Right cardiac atrium (tissue), 5 donors: Measurements from ENCODE around the gene CEP112. TPM values are rescaled to one million over a fixed set of nuclear protein-coding genes. Genes with fewer than 3 reads are reported as not detected.
"Not testable (repeated sequence)": the region's sequence is repeated elsewhere in the genome, so short reads cannot be mapped to it uniquely, and the experiment has no call there.

Experiments used
- ATAC-seq, 2 donors: fragments of 200-7000 bp; cut with Tn5 transposase; one replicate each; pipeline versions ENCODE4 v1.8.0 to v1.9.1; 2020; ENCODE audit warnings: moderate library complexity in 2 of 2, mild to moderate bottlenecking in 1 of 2
- DNase-seq, 3 donors: peaks; one replicate each; pipeline ENCODE4 v3.0.0-alpha.2; 2020
- H3K27ac ChIP-seq: one replicate; pipeline ENCODE4 v1.5.1; 2013; ENCODE audit warnings: mild to moderate bottlenecking, low read length, control low read depth, moderate library complexity
- H3K27me3 ChIP-seq: one replicate; pipeline ENCODE4 v1.6.1; 2013; ENCODE audit not compliant: control insufficient read depth, insufficient read depth
- H3K4me1 ChIP-seq: one replicate; pipeline ENCODE4 v1.6.1; 2013; ENCODE audit warnings: low read length; ENCODE audit not compliant: control insufficient read depth, insufficient read depth
- H3K4me3 ChIP-seq: one replicate; pipeline ENCODE4 v1.5.1; 2013; ENCODE audit warnings: low read length, control low read depth
- H3K9me3 ChIP-seq: one replicate; pipeline ENCODE4 v1.6.1; 2013; ENCODE audit warnings: low read length; ENCODE audit not compliant: control insufficient read depth
- WGBS: extraction: QIAGEN DNeasy Blood & Tissue Kit; methylation state at CpG from one replicate; pipeline ENCODE4 v1.1.7; 2013; 5-methylcytosine and 5-hydroxymethylcytosine counted together
- intact Hi-C, 4 donors: fragments of 100-400 bp; cut with DNase I; formaldehyde crosslinking; loops; one replicate each; pipeline versions ENCODE4 v1.11.0 to v1.14.0; 2022 to 2023
- polyA plus RNA-seq: library from polyadenylated mRNA; stranded (reverse); fragments of 200-250 nt; gene quantifications from one replicate; pipeline ENCODE4 v1.2.3, GENCODE V29; 2013
- total RNA-seq, 4 donors: library from RNA; stranded (reverse); fragmentation: NEBNext Ultra II Directional; extraction: Animal tissue kit (Norgen Biotek cat#: 25700); gene quantifications; one replicate each; pipeline ENCODE4 v1.2.1, GENCODE V29; 2021
- donor health status: healthy with polysubstance abuse.
- donor health status: DM: no; HTN: yes; CAD: no.
- donor health status: DM: no; HTN: no; CAD: no.
- donor health status: DM: no; HTN: yes; CAD: no; lungs with severe emphysema.
- donor health status: DM: yes; HTN: yes; CAD: no.

CEP112 gene
- total and polyA plus RNA-seq, 5 donors, result 11.1 to 23.1 (median 18.0) TPM

- no peak for ATAC-seq
- H3K27ac ChIP-seq, result no peak overlapping the region
- 40% methylated on average over 1 of the region's 1 CpG for whole genome bisulfite sequencing
- intact Hi-C loops, result loop anchor here in 1 of 4 donors (10.0 kb wide), 1 partner anchor 901 kb away; no protein-coding TSS in a partner anchor
- DNase-seq, result no peak
- H3K4me1 ChIP-seq, result no peaks in the 10 kb centered on the region
- no peaks in the 10 kb centered on the region for H3K27me3 ChIP-seq
- no peaks in the 10 kb centered on the region for H3K9me3 ChIP-seq
- no peak overlapping the region for H3K4me3 ChIP-seq
Observed at GRCh38 chr17:66175892-66176291, 16.0 kb downstream of the CEP112 start.

- WGBS, result 43% methylated on average over 2 of the region's 2 CpGs
- Histone ChIP-seq H3K9me3 (no peaks in the 10 kb centered on the region), H3K4me1 (no peaks in the 10 kb centered on the region), H3K27me3 (no peaks in the 10 kb centered on the region), H3K4me3 (no peak overlapping the region), H3K27ac (no peak overlapping the region)
- intact Hi-C loops, result loop anchor here in 1 of 4 donors (10.0 kb wide), 1 partner anchor 898 kb away; no protein-coding TSS in a partner anchor
- no peak for ATAC-seq
- DNase-seq, result no peak
Observed at GRCh38 chr17:66172691-66173223, 19.2 kb downstream of the CEP112 start.

DNA sequence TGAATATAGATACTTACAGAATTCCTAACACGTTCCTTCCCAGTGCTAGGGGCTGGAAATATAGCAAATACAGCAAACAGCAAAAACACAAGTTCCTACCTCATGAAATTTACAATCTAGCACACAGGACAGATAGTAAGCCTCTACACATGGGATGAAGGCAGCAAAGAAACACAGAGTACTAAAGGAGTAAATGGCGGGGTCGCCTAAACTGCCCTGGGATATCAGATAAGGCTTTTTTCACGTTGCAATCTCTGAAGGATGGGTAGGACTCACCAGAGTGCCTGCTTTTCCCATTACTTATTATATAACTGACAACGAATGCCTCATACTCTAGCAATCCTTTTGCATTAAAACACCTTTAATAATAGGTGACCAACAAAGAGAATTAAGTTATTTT is 19.8 kb downstream of the CEP112 start:
- 58% methylated on average over 5 of the region's 5 CpGs for WGBS
- intact Hi-C loops, result loop anchor here in 1 of 4 donors (10.0 kb wide), 1 partner anchor 897 kb away; no protein-coding TSS in a partner anchor
- H3K27ac ChIP-seq, result peak overlapping the region; percentile 68
- no peaks in the 10 kb centered on the region for H3K4me1 ChIP-seq
- ATAC-seq (no peak), DNase-seq (no peak)
- no peaks in the 10 kb centered on the region for H3K9me3 ChIP-seq
- H3K27me3 ChIP-seq, result no peaks in the 10 kb centered on the region
- H3K4me3 ChIP-seq, result no peak overlapping the region

DNA sequence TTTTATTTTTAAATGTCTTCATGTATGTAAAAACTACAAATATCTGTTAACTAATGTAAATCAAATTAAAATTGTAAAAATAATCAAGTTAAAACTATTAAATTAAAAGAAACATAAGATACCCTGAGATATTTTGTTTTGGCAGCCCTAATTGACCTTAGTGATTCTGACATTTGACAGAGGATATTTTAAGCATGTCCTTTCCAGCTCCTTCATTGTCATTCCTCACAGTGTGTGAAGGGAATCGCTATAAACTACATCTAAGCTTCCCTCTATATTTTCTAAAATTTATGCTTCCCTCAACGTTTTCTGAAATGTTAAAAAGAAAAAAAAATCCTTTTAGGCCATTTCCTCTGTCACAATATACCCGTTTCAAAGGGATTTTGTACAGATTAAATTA is 20.2 kb downstream of the CEP112 start:
- WGBS, result 47% methylated on average over 3 of the region's 3 CpGs
- DNase-seq, result no peak
- ATAC-seq, result peak in 1 of 2 donors; percentile 49
- Histone ChIP-seq H3K27ac (no peak overlapping the region), H3K27me3 (no peaks in the 10 kb centered on the region), H3K4me3 (no peak overlapping the region), H3K9me3 (no peaks in the 10 kb centered on the region), H3K4me1 (no peaks in the 10 kb centered on the region)
- intact Hi-C loops, result loop anchor here in 1 of 4 donors (10.0 kb wide), 1 partner anchor 897 kb away; no protein-coding TSS in a partner anchor

DNA sequence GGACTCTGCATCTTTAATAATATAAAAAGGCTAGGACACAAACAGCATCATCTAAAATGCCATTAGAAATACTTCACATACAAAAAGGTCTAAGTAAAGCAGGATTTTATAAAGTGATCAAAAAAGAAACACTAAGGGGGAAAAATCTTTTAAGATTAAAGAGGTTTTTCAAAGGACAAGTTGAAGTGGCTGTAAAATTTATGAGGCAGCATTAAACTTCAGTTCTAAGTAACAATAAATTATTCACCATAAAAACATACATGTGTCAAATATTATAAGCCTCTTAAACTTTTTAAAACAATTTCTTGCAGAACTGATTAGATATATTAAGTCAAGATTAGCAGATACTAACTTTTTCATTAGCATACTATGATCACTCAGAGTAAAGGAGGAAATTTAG is 20.8 kb downstream of the CEP112 start:
- Histone ChIP-seq H3K27ac (no peak overlapping the region), H3K4me3 (no peak overlapping the region), H3K9me3 (no peaks in the 10 kb centered on the region), H3K27me3 (no peaks in the 10 kb centered on the region), H3K4me1 (no peaks in the 10 kb centered on the region)
- ATAC-seq (no peak), DNase-seq (no peak)
- intact Hi-C loops, result loop anchor here in 1 of 4 donors (10.0 kb wide), 1 partner anchor 896 kb away; no protein-coding TSS in a partner anchor

- no peak overlapping the region for H3K27ac ChIP-seq
- no peak overlapping the region for H3K4me3 ChIP-seq
- no peak for DNase-seq
- intact Hi-C loops, result loop anchor here in 3 of 4 donors (5.0 to 10.0 kb wide), 4 partner anchors 878 to 938 kb away; no protein-coding TSS in a partner anchor
- WGBS, result 65% methylated on average over 3 of the region's 3 CpGs
- ATAC-seq, result no peak
- H3K4me1 ChIP-seq, result no peaks in the 10 kb centered on the region
- no peaks in the 10 kb centered on the region for H3K27me3 ChIP-seq
- no peaks in the 10 kb centered on the region for H3K9me3 ChIP-seq
Observed at GRCh38 chr17:66169839-66170238, 22.1 kb downstream of the CEP112 start.

GRCh38 chr17:66167189-66167815 is 24.6 kb downstream of the CEP112 start:
- intact Hi-C loops, result loop anchor here in 2 of 4 donors (5.0 to 10.0 kb wide), 3 partner anchors 875 to 935 kb away; no protein-coding TSS in a partner anchor
- ATAC-seq (no peak), DNase-seq (no peak)
- 50% methylated on average over 5 of the region's 5 CpGs for WGBS
- Histone ChIP-seq H3K4me1 (no peaks in the 10 kb centered on the region), H3K4me3 (no peak overlapping the region), H3K27me3 (no peaks in the 10 kb centered on the region), H3K9me3 (no peaks in the 10 kb centered on the region), H3K27ac (no peak overlapping the region)

DNA sequence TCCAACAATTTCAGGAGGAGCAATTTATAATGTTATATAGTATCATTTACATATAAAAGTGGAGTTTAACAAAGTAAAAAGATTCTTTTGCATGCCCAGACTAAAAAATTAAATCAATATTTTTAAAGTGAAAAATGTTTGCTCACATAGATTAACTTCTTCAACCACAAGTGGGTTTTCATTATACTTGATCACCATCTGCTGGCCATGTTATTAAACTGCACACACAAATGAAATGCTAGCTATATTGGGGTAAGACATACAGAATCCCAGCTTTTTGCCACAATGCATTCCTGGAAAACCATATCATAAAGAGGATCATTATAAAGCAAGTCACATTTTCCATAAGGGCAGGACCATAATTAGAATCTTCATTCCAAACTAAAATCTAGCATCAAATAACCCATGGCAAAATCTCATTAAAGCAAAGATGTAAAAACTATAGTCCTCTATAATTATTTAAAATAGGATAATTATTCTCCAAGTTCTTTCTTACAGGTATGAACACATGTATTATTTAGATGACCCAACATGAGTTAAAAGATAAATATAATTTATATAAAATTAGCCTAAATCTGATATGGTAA is 26.3 kb downstream of the CEP112 start:
- no peaks in the 10 kb centered on the region for H3K27me3 ChIP-seq

DNA sequence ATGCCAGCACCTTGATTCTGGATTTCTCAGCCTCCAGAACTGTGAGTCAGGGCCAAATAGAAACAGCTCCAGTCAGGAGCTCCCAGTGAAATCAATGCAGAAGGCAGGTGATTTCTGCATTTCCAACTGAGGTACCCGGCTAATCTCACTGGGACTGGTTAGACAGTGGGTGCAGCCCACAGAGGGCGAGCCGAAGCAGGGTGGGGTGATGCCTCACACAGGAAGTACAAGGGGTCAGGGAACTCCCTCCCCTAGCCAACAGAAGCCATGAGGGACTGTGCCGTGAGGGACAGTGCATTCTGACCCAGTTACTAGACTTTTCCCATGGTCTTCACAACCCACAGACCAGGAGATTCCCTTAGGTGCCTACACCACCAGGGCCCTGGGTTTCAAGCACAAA is 36.9 kb downstream of the CEP112 start:
- H3K4me3 ChIP-seq, H3K9me3 ChIP-seq, H3K4me1 ChIP-seq, intact Hi-C loops, DNase-seq, H3K27ac ChIP-seq, H3K27me3 ChIP-seq, ATAC-seq: not testable (repeated sequence)
- WGBS, result 93% methylated on average over 4 of the region's 4 CpGs

More for the DNA sequence above, 26.3 kb downstream of the CEP112 start:
- DNase-seq (no peak), ATAC-seq (no peak)
- intact Hi-C loops, result loop anchor here in 2 of 4 donors (5.0 to 10.0 kb wide), 3 partner anchors 873 to 933 kb away; no protein-coding TSS in a partner anchor
- Histone ChIP-seq H3K27ac (no peak overlapping the region), H3K9me3 (no peaks in the 10 kb centered on the region), H3K4me1 (no peaks in the 10 kb centered on the region), H3K4me3 (no peak overlapping the region)

- 94% methylated on average over 2 of the region's 2 CpGs for WGBS
- H3K4me1 ChIP-seq, result no peaks in the 10 kb centered on the region
- no peak overlapping the region for H3K4me3 ChIP-seq
- DNase-seq, result no peak
- H3K9me3 ChIP-seq, result no peaks in the 10 kb centered on the region
- no peaks in the 10 kb centered on the region for H3K27me3 ChIP-seq
- no peak for ATAC-seq
- intact Hi-C loops, result no loop called here
- no peak overlapping the region for H3K27ac ChIP-seq
Observed at GRCh38 chr17:66152756-66153155, 39.2 kb downstream of the CEP112 start.

DNA sequence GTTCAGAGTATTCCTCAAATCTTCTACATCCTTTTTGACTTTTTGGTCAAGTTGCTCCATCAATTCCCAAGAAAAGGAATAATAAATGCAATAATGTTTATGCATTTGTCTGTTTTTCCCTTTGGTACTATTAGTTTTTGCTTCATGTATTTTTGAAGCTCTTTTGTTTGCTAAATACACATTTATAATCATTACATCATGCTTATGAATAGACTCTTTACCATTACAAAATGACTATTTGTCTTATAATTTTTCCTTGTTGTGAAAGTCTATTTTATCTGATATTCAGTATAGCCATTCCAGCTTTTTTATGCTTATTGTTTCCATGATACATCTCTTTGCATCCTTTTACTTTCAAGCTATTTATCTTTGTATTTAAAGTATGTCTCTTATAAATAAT is 41.2 kb downstream of the CEP112 start:
- Histone ChIP-seq H3K4me1 (no peaks in the 10 kb centered on the region), H3K27me3 (no peaks in the 10 kb centered on the region), H3K27ac (no peak overlapping the region), H3K4me3 (no peak overlapping the region), H3K9me3 (no peaks in the 10 kb centered on the region)
- no peak for DNase-seq
- no peak for ATAC-seq
- intact Hi-C loops, result no loop called here
